Muscle of arm (tissue), 14 donors: Measurements from ENCODE around the gene SALL1. TPM values are rescaled to one million over a fixed set of nuclear protein-coding genes. Genes with fewer than 3 reads are reported as not detected.

Source experiments
- DNase-seq: peaks from one replicate; pipeline ENCODE4 v3.0.0-alpha.2; 2013
- long read RNA-seq, 11 donors: transcript quantifications; one replicate each; lab custom pipeline, GENCODE V29; 2026
- polyA plus RNA-seq, 12 donors: library from polyadenylated mRNA; unstranded; fragments of 120-200 nt; gene quantifications; one replicate each; pipeline ENCODE4 v1.2.1, GENCODE V29; 2013; ENCODE audit not compliant: insufficient read length in 12 of 12

The SALL1 gene
- 1 to 10 TPM in 1 of 12 donors, under 1 TPM in 10, not detected in 1; 0.07 to 2.0 (median 0.18) TPM for polyA plus RNA-seq
- long read RNA-seq, donor 1, partial matches to known transcripts = 0 of 2 reads
- long read RNA-seq, donor 1, other reads (novel, unspliced or antisense) = 0 of 2 reads
- long read RNA-seq, donor 2 = 0 reads
- long read RNA-seq, donor 3 = 0 reads
- long read RNA-seq, donor 4 = 0 reads
- long read RNA-seq, donor 5 = 0 reads
- long read RNA-seq, donor 6 = 0 reads
- long read RNA-seq, donor 7 = 0 reads
- long read RNA-seq, donor 8 = 0 reads
- long read RNA-seq, donor 9 = 0 reads
- long read RNA-seq, donor 10 = 0 reads
- long read RNA-seq, donor 11 = 0 reads

DNA sequence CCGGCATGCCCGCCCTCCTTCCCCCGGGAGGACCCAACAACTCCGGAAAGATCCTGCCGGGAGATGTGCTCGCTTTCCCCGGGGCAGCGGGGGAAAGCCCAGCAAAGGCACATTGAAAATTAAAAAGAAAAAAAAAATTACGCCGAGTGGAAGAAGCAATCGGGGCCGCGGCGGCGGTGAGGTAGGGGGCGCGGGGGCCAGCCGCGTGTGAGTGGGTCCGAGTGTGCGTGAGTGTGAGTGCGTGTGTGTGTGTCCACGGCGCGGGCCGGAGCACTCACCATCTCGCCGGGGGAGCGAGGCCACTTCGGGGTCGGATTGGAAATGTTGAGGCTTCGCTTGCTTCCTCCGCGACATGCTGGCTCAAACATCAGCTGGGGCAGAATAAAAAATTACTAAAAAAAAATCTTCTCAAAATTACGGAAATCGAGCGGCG lies at the start of gene SALL1:
SALL1 (minus strand) TSS at position 383 of the 433 bp plus-strand sequence; CDS start at position 354, 29 bp downstream.
- no peak for DNase-seq

DNA sequence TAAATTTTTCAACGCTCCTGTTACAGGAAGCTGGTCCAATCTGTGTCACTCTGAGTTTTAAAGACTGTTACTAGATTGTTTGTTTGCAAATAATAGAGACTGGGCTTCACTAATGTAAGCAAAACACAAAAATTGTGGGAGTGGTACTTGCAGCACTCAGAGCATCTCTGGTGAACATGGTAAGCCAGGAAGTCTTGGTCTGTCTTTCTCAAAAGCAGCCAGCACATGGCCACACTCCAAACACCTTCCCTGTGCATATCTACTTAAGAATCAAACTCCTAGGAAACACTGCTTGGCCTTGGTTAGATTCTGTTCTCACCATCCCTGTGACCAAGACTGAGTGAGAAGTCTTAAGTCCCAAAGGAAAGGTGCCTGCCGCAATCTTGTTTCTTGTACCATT lies 49.7 kb upstream of the SALL1 start:
- no peak for DNase-seq

DNA sequence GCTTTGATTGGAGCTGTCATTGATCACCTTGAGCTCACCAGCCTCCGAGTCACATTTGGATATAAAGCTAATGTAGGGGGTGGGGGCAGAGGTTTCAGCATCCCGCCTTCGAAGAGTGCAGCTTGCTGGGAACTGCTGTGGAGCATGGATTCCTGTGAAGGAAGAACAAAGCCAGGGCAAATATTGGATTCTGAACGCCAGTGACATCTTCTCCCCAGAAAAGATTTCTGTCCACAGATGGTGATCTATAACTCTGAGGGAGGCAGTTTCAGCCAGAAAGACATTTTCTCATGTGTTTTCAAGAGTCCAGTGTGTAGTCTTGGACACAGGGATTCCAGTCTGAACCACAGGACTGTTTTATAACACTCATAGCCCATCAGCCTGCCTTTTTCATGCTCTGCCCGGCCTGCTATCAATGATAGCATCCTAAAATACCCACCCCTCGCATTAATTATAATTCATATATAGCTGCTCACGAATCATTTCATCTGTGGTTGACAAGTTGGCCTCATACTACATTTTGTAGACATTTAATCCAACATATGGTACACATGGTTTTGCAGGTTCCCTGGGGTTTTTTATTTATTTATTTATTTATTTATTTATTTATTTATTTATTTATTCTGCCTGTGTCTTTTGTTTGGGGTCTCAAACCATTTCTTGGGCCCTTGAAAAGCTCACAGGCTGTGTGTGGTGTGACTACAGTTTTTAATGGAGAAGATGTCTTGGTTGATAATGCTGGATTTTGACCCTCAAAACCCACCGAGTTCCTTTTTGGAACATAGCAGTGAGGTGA lies 47.1 kb upstream of the SALL1 start:
- DNase-seq = no peak

DNA sequence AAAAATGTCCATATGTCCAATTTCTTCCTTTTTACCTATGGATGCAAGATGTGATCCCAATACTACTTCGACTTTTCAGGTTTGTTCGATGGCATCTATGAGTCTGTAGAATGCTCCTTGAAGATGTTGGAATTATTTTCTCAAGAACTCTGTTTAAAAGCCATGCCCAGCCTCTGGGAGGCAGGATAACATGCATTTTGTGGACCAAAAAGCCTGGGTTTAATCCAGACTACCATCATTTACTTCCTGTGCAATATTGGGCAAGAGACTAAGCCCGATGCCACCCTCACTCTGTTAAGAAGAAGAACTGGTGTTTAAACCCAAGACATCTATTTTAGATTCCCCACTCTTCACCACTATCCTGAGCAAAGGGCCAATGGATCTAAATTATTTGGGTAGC lies 42.8 kb upstream of the SALL1 start:
- no peak for DNase-seq

DNA sequence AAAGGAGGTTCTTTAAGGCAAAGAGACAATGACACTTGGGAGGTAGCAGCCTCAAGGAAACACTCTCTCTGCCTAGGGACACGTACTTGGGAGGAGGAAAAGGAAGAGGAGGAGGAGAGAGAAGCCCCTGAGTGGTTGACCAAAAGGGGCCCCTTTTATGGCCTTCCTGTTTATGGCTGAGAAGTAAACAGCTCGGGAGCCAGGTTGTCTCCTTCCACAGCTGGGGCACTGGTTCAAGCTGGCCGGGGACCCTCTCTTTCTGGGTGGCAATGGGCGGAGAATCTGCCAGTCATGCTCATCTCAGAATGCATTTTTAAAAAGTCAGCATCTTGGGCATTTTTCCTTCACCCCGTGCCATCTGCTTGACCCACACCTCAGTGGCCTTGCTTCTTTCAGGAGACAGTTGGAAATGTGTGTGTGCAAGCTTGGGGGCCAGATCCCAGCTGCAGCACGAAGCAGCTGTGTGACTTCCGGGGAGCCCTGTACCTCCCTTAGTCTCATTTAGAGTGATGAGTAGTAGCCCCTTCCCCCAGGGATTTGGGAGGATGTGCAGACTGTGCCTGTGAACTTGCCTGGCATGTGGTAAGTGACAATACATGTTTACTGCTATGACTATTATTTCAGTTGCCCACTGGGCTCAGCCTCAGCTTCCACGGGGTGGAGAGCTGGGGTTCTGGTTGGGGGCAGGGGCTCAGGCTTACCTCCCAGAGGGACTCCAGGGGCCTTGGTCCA lies 33.8 kb upstream of the SALL1 start:
- DNase-seq = no peak

DNA sequence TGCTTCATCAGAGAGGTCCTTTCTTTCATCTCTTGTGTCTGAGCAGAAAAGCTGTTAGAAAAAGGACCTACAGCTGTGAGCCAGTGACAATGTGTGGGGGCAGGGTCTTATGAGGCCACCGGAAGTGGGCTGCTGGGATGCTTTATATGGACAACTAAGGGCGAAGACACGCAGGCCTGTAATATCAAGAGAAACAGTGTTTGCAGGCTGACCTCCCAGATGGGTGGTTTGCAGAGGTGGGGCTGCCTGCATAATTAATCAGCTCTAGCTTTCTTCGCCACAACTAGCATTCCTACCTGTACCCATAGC lies 30.4 kb upstream of the SALL1 start:
- no peak for DNase-seq

DNA sequence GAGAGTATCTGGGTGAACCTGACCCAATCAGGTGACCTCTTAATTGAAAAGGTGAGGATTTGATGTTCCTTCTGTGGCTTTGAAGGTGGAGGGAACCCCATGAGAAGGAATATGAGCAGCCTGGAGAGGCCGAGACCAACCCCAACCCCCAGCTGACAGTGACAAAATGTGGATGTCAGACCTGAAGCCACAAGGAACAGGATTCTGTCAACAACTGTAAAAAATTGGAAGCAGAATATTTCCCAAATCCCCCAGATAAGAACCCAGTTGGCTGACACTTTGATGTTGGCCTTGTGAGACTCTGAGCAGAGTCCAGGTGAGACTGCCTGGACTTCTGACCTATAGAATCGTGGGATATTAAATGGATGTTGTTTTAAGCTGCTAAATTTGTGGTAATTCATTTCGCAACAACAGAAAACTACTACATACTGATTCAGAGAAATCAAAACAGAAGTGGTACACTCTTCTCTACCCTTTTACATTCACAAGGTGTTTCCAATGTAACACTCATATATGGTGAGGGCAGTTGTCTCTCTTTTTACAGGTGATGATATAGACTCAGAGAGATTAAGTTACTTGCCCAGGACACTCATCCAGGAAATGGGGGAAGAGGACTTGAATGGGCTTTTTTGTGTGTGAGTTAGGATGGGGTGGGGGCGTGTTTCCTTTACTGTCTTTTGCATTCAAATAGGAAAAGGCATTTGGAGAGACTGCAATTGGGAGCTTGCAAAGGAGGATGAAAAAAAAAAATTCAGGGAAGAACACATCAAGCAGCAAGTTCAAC lies 29.8 kb upstream of the SALL1 start:
- DNase-seq = no peak

DNA sequence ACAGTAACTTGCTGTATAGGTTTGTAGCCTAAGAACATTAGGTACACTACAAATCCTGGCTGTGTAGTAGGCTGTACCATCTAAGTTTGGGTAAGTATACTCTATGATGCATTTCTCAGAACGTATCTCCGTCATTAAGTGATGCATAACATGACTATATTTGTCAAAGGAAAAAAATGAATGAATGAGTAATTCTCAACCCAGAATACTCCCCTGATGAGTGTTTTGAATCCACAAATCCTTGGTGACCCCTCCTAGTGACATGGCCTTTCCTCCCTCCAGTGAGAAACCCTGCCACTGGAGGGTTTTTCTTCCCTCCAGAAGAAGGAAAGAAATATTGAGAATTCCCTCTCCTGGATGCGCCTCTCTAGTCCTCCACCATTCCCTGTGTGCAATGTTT lies 24.0 kb upstream of the SALL1 start:
- no peak for DNase-seq

DNA sequence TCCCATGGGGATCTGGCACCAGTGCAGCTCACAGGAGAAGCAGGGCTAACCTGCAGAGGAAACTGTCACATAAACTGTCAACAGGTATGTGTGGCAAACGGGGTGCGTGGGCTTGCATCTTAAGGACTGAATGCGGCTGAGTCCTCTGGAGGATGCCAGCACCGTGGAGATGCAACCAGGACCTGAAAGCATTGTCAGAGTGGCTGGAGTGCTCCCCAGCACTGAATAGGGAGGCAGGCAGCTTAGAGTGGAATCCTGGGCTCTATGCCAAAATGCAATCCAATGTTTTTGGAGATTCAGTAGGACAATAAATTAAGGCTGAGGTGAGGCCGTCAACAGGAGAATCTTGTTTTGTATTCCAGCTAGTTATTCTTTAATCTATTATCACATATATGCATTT lies 21.3 kb upstream of the SALL1 start:
- DNase-seq = no peak

DNA sequence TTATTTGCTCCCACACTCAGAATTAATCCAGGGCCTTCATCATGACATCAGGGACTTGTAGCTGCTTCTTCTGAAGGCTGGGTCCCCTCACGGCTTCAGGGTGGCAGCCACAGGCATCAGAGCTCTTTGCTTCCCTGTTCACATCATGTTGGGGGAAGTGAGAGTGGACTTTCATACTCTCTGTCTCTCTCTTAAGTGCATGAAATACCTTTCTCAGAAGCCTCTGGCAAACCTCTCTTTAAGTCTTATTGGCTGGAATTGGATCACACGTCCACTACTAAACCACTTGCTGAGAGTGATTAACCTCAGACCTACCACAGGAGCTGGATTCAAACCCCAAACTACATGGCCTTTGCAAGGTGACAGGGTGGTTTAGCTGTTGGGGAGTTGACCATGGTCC lies 17.7 kb upstream of the SALL1 start:
- DNase-seq = no peak

DNA sequence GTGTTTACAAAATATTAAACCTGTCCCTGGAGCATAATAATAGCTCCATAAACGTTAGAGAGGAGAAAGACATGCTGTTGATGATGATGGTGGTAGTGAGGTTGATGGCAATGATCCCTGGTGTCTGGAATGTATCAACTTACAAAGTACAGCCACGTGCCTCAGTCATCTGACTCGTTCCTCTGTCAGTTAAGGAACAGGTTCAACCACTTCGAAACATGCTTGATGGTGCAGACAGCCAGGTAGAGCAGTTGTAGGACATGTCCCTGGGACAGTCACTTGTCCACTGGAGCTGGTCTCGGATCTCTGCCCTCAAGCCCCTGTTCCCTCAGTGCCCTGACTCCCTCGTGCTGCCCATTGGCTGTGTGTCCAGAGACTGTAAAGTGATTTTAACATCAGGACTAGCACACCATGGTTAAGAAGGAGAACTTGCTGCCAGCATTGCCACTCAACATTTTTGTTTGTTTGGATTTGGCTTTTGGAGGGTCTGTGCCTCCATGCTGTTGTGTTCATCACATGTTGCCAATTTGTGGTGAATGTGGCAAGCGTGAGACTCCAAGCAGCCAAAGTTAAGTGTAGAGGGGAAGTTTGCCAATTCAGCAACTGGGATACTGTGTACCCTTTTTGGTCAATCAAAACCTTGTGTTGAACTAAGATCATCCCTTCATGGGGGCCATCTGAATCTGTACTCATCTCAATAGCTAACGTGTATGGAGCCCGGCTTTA lies 16.3 kb upstream of the SALL1 start:
- DNase-seq = no peak

DNA sequence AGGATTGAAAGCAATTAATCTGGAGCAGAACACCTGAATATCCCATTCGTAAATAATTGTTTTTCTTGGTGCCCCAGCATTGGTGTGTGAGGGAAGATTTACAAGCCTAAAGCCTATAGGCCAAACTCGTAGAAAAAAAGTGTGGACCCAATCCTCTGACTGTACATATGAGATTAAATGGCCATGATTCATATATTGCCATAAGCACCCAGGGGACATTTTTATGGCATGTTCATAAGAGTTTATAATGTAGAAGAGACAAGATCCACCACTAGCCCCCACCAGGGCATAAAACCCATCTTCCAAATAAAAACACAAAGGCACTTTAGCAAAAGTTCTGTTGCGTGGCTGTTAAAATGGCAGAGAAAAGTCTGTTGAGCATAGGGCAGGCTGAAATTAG lies 15.5 kb upstream of the SALL1 start:
- DNase-seq = no peak

DNA sequence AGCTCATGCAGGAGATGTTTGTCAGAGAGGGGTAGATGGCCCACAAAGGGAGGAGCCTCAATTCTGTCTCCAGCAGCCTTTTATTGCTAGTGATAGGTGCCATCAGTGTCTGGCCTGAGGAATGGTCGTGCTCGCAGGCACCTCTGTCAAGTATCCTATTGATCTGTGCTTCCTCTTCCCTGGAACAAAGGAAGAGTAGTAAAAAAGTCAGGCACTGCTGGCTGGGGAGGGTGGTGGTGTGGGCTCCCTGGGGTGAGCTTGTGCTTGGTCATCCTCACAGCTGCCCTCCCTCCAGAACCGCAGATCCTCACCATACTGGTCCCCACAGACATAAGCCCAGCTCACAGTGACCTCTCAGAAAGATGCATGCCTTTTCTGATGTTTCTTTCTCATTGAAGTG lies 15.0 kb upstream of the SALL1 start:
- DNase-seq = no peak

DNA sequence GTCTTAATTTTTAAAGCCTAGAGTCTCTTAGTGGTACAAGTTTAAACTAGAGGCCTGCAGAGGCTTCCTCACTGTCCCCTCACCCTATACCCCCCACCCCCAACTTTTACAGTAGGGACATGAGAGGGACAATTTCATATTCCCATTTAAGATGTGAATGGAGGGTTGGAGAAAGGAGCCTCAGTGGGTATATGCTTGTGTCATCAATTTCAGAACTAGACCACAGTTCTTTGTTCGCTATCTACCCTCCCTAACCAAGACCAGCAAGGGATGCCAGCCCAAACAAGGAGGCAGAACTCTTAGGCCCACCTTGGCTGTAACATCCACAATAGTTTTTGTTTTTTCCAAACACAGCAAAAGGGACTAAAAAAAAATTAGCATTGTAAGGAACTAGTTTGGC lies 14.0 kb upstream of the SALL1 start:
- DNase-seq = no peak

DNA sequence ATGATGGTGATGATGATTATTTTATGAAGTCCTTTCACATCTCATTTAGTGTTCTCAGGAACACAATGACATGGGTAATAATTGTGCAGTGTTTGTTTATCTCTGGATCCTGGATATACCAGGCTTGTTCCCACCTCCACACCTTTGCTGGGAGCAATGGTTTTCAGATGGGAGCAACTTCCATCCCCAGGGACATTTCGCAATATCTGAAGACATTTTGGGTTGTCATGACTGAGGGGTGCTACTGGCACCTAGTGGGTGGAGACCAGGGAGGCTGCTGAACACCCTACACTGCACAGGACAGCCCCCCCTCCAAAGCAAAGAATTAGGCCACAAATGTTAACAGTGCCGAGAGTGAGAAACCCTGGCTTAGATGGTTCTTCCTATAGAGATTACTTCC lies 13.5 kb upstream of the SALL1 start:
- DNase-seq = no peak

DNA sequence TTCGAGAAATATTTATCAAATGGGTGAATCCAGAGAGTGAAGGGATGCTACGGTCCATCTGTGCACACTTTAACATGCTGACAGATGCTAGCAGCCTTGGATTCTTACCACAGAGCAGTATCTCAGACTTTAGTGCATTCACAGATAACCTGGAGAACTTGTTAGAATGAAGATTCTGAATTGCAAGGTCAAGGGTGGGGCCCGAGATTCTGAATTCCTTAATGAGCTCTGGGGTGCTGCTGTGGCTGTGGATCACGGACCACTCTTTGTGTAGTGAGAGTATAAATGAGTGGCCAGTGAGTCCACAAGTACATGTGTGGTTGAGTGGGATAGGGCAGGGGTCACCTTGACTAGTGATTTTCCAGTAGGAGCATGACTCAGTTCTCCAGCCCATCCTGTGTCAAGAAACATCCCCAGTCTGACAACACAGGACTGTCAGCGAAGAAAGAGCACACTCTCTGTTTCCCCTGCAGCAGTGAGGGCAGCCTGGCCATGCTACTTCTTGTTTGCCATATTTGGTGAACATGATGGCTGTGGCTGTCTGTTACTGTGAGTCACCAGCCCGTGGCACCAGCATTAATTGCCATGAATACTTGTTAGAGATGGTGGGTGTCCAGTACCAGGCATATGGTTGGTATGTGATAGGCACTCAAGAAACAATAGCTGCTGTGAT lies 13.0 kb upstream of the SALL1 start:
- no peak for DNase-seq

DNA sequence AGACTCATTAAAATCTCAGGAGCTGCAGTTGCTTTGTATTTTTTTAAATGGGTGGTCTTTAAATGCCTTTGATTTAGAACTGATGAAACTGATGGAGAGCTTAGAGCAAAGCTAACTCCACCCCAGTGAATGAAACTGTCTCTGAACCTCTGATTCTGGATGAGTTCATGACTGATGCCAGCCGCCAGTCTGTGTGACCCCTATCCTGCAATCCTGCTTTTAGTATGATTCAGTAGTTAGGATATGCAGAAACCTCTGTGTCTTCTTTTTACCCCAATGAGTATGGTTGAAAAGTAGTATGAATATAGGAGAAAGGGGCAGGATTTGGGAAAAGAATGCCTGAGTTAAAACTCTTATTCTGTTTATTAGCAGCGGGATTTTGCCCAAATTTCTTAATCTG lies 12.3 kb upstream of the SALL1 start:
- no peak for DNase-seq

DNA sequence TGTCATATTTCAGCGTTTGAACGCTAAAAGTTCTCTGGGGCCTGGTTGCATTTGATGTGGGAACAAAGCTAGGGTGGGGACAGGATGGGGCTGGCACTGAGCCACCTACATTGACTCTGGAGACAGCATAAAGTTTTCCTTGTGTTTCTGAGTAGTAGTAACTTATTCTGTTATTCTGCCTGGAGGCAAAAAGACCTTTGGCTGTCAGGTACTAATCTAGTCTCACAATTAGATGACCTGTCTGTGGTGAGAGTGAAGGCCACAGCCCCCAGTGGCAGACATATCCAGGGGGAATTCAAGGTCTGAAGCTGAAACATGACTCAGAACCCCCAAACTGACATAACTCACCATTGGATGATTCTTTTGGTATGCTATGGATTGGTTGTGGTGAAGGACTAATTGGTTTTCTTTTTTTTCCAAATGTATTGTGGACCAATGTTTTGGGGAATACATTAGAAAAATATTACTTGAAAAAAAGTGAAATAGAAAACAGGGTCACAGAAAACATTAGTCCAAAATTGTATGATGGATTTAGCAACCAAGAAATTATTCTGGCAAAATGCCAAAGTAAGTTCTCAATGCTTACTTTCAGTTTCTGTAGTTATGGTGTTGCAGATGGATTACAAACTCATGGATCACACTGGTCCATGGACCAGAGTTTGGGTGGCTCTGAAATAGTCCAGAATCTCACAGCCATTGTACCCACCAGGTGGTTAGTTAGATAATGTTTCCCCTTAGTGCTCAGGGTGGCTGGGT lies 10.5 kb upstream of the SALL1 start:
- no peak for DNase-seq

DNA sequence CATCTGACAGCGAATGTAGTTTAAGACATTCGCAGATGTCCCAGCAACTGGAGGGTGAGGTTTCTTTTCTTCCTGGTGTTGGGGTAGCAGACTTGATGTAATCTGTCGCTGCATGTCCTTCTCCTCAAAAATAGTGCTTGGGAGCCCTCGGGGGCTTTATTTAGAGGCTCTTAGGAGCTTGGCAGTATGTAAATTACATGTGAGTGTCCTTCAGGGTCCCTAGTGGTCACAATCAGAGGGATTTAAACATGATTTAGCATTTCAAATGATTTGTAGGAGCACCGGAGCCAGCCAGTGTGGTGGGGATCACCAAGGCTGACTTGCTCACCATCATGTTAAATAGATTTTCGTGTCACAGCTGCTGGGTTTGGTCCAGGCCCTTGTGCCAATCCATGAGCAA lies 8.8 kb upstream of the SALL1 start:
- DNase-seq = no peak

DNA sequence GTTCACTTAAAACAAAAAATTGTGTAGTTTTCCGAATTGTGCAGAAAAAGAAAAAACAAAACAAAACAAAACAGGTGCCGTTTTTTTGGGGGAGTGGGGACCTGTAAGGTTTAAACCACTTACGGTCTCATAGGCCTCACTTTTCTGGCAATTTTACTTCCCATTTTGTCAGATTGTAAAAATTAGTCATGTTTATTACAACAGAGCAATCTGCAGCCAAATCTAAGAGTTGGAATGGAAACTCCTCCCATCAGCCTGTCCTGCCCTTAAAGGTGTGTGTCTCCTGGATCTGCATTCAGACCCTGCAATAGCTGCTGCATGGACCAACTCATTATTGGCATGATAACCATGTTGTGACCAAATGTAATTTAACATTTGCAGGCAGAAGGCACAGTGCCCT lies 8.2 kb upstream of the SALL1 start:
- DNase-seq = no peak
